H9 (cell line): ENCODE data around the gene CLCN6. TPM values are rescaled to one million over a fixed set of nuclear protein-coding genes. Genes with fewer than 3 reads are reported as not detected.
A peak's percentile ranks its signal among the peaks of the same experiment; 100 is the strongest.

Experiments used
- DNase-seq: peaks from one replicate; pipeline ENCODE4 v3.0.0-alpha.2; 2017
- H2AFZ ChIP-seq: one replicate; pipeline ENCODE4 v1.6.1; 2013; ENCODE audit warnings: mild to moderate bottlenecking, low read length, control low read depth, moderate library complexity
- H2AK5ac ChIP-seq: 2 replicates; pipeline ENCODE4 v1.6.1; 2013; ENCODE audit warnings: low read length, control low read depth, mixed read lengths; ENCODE audit not compliant: insufficient read length
- H2BK120ac ChIP-seq: one replicate; pipeline ENCODE4 v1.6.1; 2013; ENCODE audit warnings: low read depth, mild to moderate bottlenecking, low read length, control low read depth, inconsistent platforms; ENCODE audit not compliant: poor library complexity, severe bottlenecking
- H2BK12ac ChIP-seq: 2 replicates; pipeline ENCODE4 v1.6.1; 2013; ENCODE audit warnings: low read length, control low read depth, mixed read lengths, low read depth; ENCODE audit not compliant: insufficient read length
- H2BK15ac ChIP-seq: 2 replicates; pipeline ENCODE4 v1.6.1; 2013; ENCODE audit warnings: low read depth, low read length, control low read depth
- H2BK20ac ChIP-seq: one replicate; pipeline ENCODE4 v1.6.1; 2013; ENCODE audit warnings: low read depth, mild to moderate bottlenecking, low read length, control low read depth, inconsistent platforms; ENCODE audit not compliant: poor library complexity, severe bottlenecking
- H2BK5ac ChIP-seq: 2 replicates; pipeline ENCODE4 v1.6.1; 2013; ENCODE audit warnings: low read length, control low read depth, mixed read lengths; ENCODE audit not compliant: insufficient read length
- H3K14ac ChIP-seq: 2 replicates; pipeline ENCODE4 v1.6.1; 2013; ENCODE audit warnings: low read length, control low read depth; ENCODE audit not compliant: insufficient read depth
- H3K18ac ChIP-seq: 2 replicates; pipeline ENCODE4 v1.6.1; 2013; ENCODE audit warnings: low read depth, mild to moderate bottlenecking, mixed read lengths, low read length, control low read depth; ENCODE audit not compliant: insufficient read length
- H3K23ac ChIP-seq: 2 replicates; pipeline ENCODE4 v1.6.1; 2013; ENCODE audit warnings: low read length, control low read depth, mixed read lengths, low read depth; ENCODE audit not compliant: insufficient read length
- H3K23me2 ChIP-seq: 2 replicates; pipeline ENCODE4 v1.6.1; 2013; ENCODE audit warnings: low read depth, mild to moderate bottlenecking, mixed read lengths, low read length, control low read depth; ENCODE audit not compliant: insufficient read length, poor library complexity, severe bottlenecking
- H3K27ac ChIP-seq: 2 replicates; pipeline ENCODE4 v1.5.1; 2013; ENCODE audit warnings: low read length, control low read depth, mixed read lengths, low read depth; ENCODE audit not compliant: insufficient read length
- H3K27me3 ChIP-seq: 2 replicates; pipeline ENCODE4 v1.6.1; 2013; ENCODE audit warnings: low read length, control low read depth, inconsistent platforms; ENCODE audit not compliant: insufficient read depth
- H3K4ac ChIP-seq: 2 replicates; pipeline ENCODE4 v1.6.1; 2013; ENCODE audit warnings: low read depth, mild to moderate bottlenecking, control low read depth, inconsistent platforms, low read length, moderate library complexity
- H3K4me1 ChIP-seq: 2 replicates; pipeline ENCODE4 v1.6.1; 2013; ENCODE audit warnings: low read length, control low read depth, inconsistent platforms; ENCODE audit not compliant: insufficient read depth
- H3K4me2 ChIP-seq: 2 replicates; pipeline ENCODE4 v1.6.1; 2013; ENCODE audit warnings: low read length, control low read depth, mixed read lengths; ENCODE audit not compliant: insufficient read length, insufficient read depth
- H3K56ac ChIP-seq: 2 replicates; pipeline ENCODE4 v1.6.1; 2013; ENCODE audit warnings: low read depth, mild to moderate bottlenecking, mixed read lengths, low read length, control low read depth; ENCODE audit not compliant: insufficient read length
- H3K79me1 ChIP-seq: 2 replicates; pipeline ENCODE4 v1.6.1; 2013; ENCODE audit warnings: low read depth, mild to moderate bottlenecking, moderate library complexity, low read length, control low read depth, inconsistent platforms; ENCODE audit not compliant: insufficient read depth, poor library complexity, severe bottlenecking
- H3K79me2 ChIP-seq: 2 replicates; pipeline ENCODE4 v1.6.1; 2013; ENCODE audit warnings: low read length, control low read depth, inconsistent platforms; ENCODE audit not compliant: insufficient read depth
- H3K9ac ChIP-seq: 2 replicates; pipeline ENCODE4 v1.6.1; 2013; ENCODE audit warnings: low read length, control low read depth, mixed read lengths; ENCODE audit not compliant: insufficient read length; ENCODE audit errors: extremely low read depth
- H3K9me3 ChIP-seq: one replicate; pipeline ENCODE4 v1.6.1; 2013; ENCODE audit warnings: low read depth, low read length, inconsistent platforms; ENCODE audit not compliant: control insufficient read depth
- H3T11ph ChIP-seq: one replicate; pipeline ENCODE4 v1.6.1; 2013; ENCODE audit warnings: mild to moderate bottlenecking, low read length, control low read depth, inconsistent platforms
- H4K20me1 ChIP-seq: one replicate; pipeline ENCODE4 v1.6.1; 2013; ENCODE audit not compliant: control insufficient read depth, insufficient read length, insufficient read depth
- H4K5ac ChIP-seq: 2 replicates; pipeline ENCODE4 v1.6.1; 2013; ENCODE audit warnings: low read depth, mild to moderate bottlenecking, mixed read lengths, low read length, control low read depth; ENCODE audit not compliant: insufficient read length
- H4K8ac ChIP-seq: replicated peaks from 2 replicates; pipeline ENCODE4 v1.6.1; 2013; ENCODE audit warnings: low read length, control low read depth, mixed read lengths, low read depth; ENCODE audit not compliant: insufficient read length
- H4K91ac ChIP-seq: 2 replicates; pipeline ENCODE4 v1.6.1; 2013; ENCODE audit warnings: low read depth, mild to moderate bottlenecking, moderate library complexity, mixed read lengths, low read length, control low read depth; ENCODE audit not compliant: insufficient read length
- H3K27ac Mint-ChIP-seq, 3 experiments: 2 replicates in 2 of 3; 3 replicates in 1 of 3; pipeline ENCODE4 v1.8.0; 2020 to 2021; ENCODE audit warnings: mixed read lengths in 3 of 3, mild to moderate bottlenecking in 1 of 3, moderate library complexity in 1 of 3
- H3K27me3 Mint-ChIP-seq: 2 replicates; pipeline ENCODE4 v1.8.0; 2021; ENCODE audit warnings: low read depth, mild to moderate bottlenecking, moderate library complexity, mixed read lengths
- H3K36me3 Mint-ChIP-seq, 3 experiments: 2 replicates in 2 of 3; 3 replicates in 1 of 3; pipeline ENCODE4 v1.8.0; 2020 to 2021; ENCODE audit warnings: low read depth in 3 of 3, mixed read lengths in 3 of 3; ENCODE audit not compliant: insufficient read depth in 1 of 3
- H3K4me1 Mint-ChIP-seq, 2 experiments: 2 replicates each; pipeline ENCODE4 v1.8.0; 2020; ENCODE audit warnings: mixed read lengths in 2 of 2
- H3K4me3 Mint-ChIP-seq, 2 experiments: 2 replicates in 1 of 2; 3 replicates in 1 of 2; pipeline ENCODE4 v1.8.0; 2020 to 2021; ENCODE audit warnings: mild to moderate bottlenecking in 2 of 2, mixed read lengths in 2 of 2, moderate library complexity in 1 of 2
- H3K9me3 Mint-ChIP-seq, 2 experiments: 2 replicates in 1 of 2; 3 replicates in 1 of 2; pipeline ENCODE4 v1.8.0; 2020; ENCODE audit warnings: mild to moderate bottlenecking in 2 of 2, mixed read lengths in 2 of 2, moderate library complexity in 1 of 2
- CTCF ChIP-seq: fragments of 200-600 bp; sonication (generic); conservative IDR thresholded peaks from 3 replicates; pipeline ENCODE4 v1.8.0; 2021; ENCODE audit warnings: antibody characterized with exemption, mild to moderate bottlenecking
- WGBS: extraction: QIAGEN DNeasy Blood & Tissue Kit; methylation state at CpG from one replicate; pipeline ENCODE4 v1.1.7; 2013; ENCODE audit warnings: missing lambda C conversion rate, low lambda C conversion rate, mixed read lengths; ENCODE audit not compliant: insufficient read length; ENCODE audit errors: extremely low coverage; 5-methylcytosine and 5-hydroxymethylcytosine counted together
- total RNA-seq: library from RNA; stranded (reverse); gene quantifications from 2 replicates; pipeline ENCODE4 v1.2.1, GENCODE V29; 2021

Gene CLCN6
- total RNA-seq, 1 experiment from 2014 or later: 20.5 TPM

DNA sequence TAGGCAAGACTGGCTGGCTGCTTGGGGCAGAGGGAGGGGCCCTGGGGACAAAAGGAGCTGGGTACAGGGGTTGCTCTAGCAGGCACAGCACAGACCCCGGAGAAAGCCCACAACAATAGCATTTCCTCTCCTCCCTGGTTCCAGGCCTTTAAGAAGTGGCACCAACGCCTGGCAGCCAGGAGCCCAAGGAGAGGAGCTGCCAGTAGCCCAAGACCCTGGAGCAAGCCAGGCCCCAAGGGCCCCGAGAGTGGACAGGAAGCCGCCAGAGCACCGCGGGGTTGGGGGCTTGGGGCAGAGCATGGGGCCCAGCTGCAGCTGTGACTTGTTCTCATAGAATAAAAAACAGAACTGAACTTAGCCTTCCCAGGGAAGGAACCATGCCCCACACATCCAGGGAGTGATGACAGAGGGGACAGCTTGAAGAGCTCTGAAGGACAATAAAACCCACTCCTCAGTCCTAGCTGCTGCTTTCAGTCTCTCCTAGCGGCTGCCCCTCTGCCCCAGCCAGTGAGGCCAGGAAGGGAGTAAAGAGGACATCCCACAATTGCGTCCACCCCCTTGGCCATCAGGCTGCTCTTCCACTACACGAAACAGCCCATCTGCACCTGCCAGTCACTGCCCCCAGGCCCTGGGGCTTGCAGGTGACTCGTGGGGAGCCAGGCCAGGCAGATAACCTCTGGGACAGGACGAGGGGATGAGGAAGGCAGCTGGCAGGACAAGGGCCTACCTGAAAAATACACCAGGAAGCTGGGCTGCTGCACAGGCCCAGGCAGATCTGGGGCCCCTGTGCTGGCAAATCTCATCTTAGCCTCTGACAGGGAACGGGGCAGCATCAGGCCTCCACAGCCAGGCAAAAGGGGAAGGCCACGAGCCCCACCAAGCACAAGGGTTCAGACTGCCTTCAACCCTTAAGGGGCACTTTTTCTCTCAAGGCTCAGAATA lies 16.6 kb upstream of the CLCN6 start:
- no peak for TF ChIP-seq CTCF
- H2BK15ac ChIP-seq: no peak overlapping the region
- no peaks in the 10 kb centered on the region for H4K20me1 ChIP-seq
- H2AFZ ChIP-seq: no peak overlapping the region
- H4K8ac ChIP-seq: no peak overlapping the region
- H3K9me3 ChIP-seq: no peaks in the 10 kb centered on the region
- Mint-ChIP-seq H3K4me3 (no peak overlapping the region), H3K36me3 (peaks cover 5 to 26% (median 19%) of the 10 kb centered on the region in 3 experiments; a peak in 5 of 7 replicates), H3K27ac (peak overlapping the region in 2 of 3 experiments; percentile 40 to 67; a peak in 2 of 7 replicates), H3K9me3 (no peaks in the 10 kb centered on the region), H3K27me3 (peaks cover 1% of the 10 kb centered on the region; the same call in 1 of the 2 replicates), H3K4me1 (peaks cover 25 to 31% of the 10 kb centered on the region in 2 experiments)
- no peak overlapping the region for H3K18ac ChIP-seq
- no peak overlapping the region; the same call in 1 of the 2 replicates for H3K14ac ChIP-seq
- H3T11ph ChIP-seq: no peak overlapping the region
- no peak for DNase-seq
- H3K23ac ChIP-seq: no peak overlapping the region
- H4K91ac ChIP-seq: no peak overlapping the region
- H2BK120ac ChIP-seq: no peak overlapping the region
- H3K4ac ChIP-seq: no peak overlapping the region
- H3K79me2 ChIP-seq: no peaks in the 10 kb centered on the region
- no peak overlapping the region for H3K9ac ChIP-seq
- no CpG with 5 or more reads among the region's 13 CpGs for WGBS
- no peak overlapping the region for H3K4me2 ChIP-seq
- H2AK5ac ChIP-seq: no peak overlapping the region
- H2BK5ac ChIP-seq: no peak overlapping the region
- no peaks in the 10 kb centered on the region for H3K79me1 ChIP-seq
- H3K23me2 ChIP-seq: no peaks in the 10 kb centered on the region
- H4K5ac ChIP-seq: no peak overlapping the region
- peaks cover 6% of the 10 kb centered on the region; the same call in 1 of the 2 replicates for H3K4me1 ChIP-seq
- H2BK12ac ChIP-seq: no peak overlapping the region
- H3K56ac ChIP-seq: no peak overlapping the region
- H3K27ac ChIP-seq: no peak overlapping the region
- no peaks in the 10 kb centered on the region for H3K27me3 ChIP-seq
- no peak overlapping the region for H2BK20ac ChIP-seq
